NB4 (cell line): ENCODE data around the gene VSIG10L.

ENCODE experiments used
- CTCF ChIP-seq: IDR thresholded peaks from one replicate; pipeline ENCODE4 v1.5.1; 2012; ENCODE audit warnings: low read depth, low read length
- MYC ChIP-seq: IDR thresholded peaks from 2 replicates; pipeline ENCODE4 v1.6.1; 2011; ENCODE audit warnings: low read depth, low read length
- POLR2A ChIP-seq: IDR thresholded peaks from 2 replicates; pipeline ENCODE4 v1.6.1; 2011; ENCODE audit warnings: mild to moderate bottlenecking; ENCODE audit not compliant: insufficient read length; ENCODE audit errors: extremely low read depth

- no peak for TF ChIP-seq MYC
- no peak for TF ChIP-seq CTCF
- TF ChIP-seq POLR2A = no peak
These were observed 14.6 kb downstream of the VSIG10L start for GRCh38 chr19:51327066-51328001.
